Fibroblast of villous mesenchyme (primary cell): Measurements from ENCODE around the gene IFI44. TPM values are rescaled to one million over a fixed set of nuclear protein-coding genes. Genes with fewer than 3 reads are reported as not detected.

Source experiments
- DNase-seq: peaks from one replicate; pipeline ENCODE4 v3.0.0-alpha.2; 2010; ENCODE audit warnings: low read depth
- H3K4me3 ChIP-seq: 2 replicates; pipeline ENCODE4 v1.5.1; 2011; ENCODE audit warnings: low read depth, mild to moderate bottlenecking, low read length
- CTCF ChIP-seq: IDR thresholded peaks from 2 replicates; pipeline ENCODE4 v1.5.1; 2012; ENCODE audit warnings: low read depth, mild to moderate bottlenecking, low read length; ENCODE audit not compliant: insufficient read depth
- total RNA-seq: library from RNA; depleted of rRNA; stranded (reverse); fragments of >200 nt; gene quantifications from 2 replicates; pipeline ENCODE4 v1.2.3, GENCODE V29; 2012

IFI44 gene
- total RNA-seq, 1 donor = 4.7 TPM

GRCh38 chr1:78664763-78665162 is 15.1 kb downstream of the IFI44 start:
- no peak for TF ChIP-seq CTCF
- no peak overlapping the region for H3K4me3 ChIP-seq
- no peak for DNase-seq

GRCh38 chr1:78665809-78666208 is 16.2 kb downstream of the IFI44 start:
- no peak for TF ChIP-seq CTCF
- no peak for DNase-seq
- no peak overlapping the region for H3K4me3 ChIP-seq

DNA sequence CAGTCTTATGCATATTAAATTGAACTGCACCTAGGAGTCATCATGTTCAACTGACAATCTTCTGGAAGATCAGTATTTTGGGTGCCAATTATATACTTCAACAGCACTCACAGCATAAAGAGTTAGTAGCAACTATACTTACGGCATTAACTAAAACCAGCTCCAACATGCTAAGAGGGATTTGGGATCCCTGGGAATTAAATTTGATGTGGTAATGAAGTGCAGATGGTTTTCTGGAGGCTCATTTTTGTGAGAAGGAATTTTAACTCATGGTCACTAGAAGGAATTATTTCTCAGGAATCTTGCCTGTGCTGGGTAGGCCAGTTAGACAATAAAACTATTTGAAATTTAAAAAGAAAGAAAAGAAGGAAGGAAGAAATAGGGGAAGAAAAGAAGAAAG is 18.3 kb downstream of the IFI44 start:
- no peak overlapping the region for H3K4me3 ChIP-seq
- TF ChIP-seq CTCF = no peak
- no peak for DNase-seq

DNA sequence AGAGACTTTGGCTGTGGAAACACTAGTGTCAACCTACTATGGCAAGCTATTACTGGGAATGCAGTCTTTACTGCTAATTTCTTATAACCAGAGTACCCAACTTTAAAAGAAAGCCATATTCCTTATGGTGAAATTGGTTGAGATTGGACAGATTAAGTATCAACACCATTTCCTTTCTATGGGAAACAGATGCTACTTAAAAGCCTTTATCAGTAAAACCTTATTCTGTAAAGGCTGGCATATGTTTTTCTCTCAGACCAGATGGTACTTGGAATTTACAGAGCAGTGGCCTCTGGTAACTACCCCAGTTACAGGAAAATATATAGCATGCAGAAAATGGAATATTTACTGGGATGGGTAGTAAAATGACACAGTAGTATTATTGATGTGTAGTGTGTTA is 18.8 kb downstream of the IFI44 start:
- H3K4me3 ChIP-seq = no peak overlapping the region
- no peak for TF ChIP-seq CTCF
- no peak for DNase-seq

DNA sequence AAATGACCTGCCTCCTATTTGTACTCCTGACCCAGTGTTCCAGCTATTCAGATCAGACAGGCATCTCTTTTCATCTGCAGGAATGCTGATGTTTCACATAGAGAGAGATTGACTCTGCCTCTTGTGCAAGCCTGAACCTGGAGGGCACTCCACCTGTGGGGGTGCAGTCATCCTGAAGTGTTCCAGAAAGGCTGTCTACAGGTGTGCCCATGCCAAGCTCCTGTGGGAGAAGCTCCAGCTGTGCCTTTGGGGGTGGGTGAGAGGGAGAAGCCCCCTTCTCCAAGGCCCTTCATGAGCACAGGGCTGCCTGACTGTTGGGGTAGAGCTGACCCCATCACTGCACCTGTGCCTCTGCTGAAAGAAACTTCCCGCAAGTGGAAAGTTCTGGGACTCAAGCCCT is 22.8 kb downstream of the IFI44 start:
- no peak for TF ChIP-seq CTCF
- no peak overlapping the region for H3K4me3 ChIP-seq
- DNase-seq = no peak

- TF ChIP-seq CTCF = no peak
- H3K4me3 ChIP-seq = no peak overlapping the region
- no peak for DNase-seq
Measured at GRCh38 chr1:78673120-78673519, 23.5 kb downstream of the IFI44 start.

GRCh38 chr1:78676347-78676982 is 26.8 kb downstream of the IFI44 start:
- peak; percentile 71 for TF ChIP-seq CTCF
- no peak overlapping the region for H3K4me3 ChIP-seq
- peak; percentile 80 for DNase-seq
